Esophagus squamous epithelium (tissue), 5 donors: ENCODE measurements around the gene SRPX. TPM values are rescaled to one million over a fixed set of nuclear protein-coding genes. Genes with fewer than 3 reads are reported as not detected.

Experiments
- DNase-seq: peaks from one replicate; lab custom pipeline; 2025; lab: John Stamatoyannopoulos, UW
- H3K27ac ChIP-seq, 4 donors: fragments of 200-600 bp; sonication (generic); one replicate each; pipeline ENCODE4 v1.5.1; 2016 to 2019; ENCODE audit warnings: mild to moderate bottlenecking in 1 of 4
- H3K27me3 ChIP-seq, 4 donors: fragments of 200-600 bp; sonication (generic); 1 replicate in 3 of 4; 2 replicates in 1 of 4; pipeline versions ENCODE4 v1.5.1 to v1.6.0; 2017 to 2021; ENCODE audit warnings: antibody characterized with exemption in 1 of 4
- H3K36me3 ChIP-seq, 3 donors: fragments of 200-600 bp; sonication (generic); one replicate each; pipeline ENCODE4 v1.5.1; 2016 to 2019
- H3K4me1 ChIP-seq, 3 donors: fragments of 200-600 bp; sonication (generic); one replicate each; pipeline ENCODE4 v1.5.1; 2017 to 2019
- H3K4me3 ChIP-seq, 4 donors: fragments of 200-600 bp; sonication (generic); 1 replicate in 3 of 4; 2 replicates in 1 of 4; pipeline ENCODE4 v1.5.1; 2016 to 2019; ENCODE audit warnings: mild to moderate bottlenecking in 2 of 4, moderate library complexity in 1 of 4
- H3K9me3 ChIP-seq, 3 donors: fragments of 200-600 bp; sonication (generic); one replicate each; pipeline ENCODE4 v1.5.1; 2016 to 2019
- CTCF ChIP-seq, 6 experiments: fragments of 450-650 bp in 4 of 6; fragments of 200-600 bp in 2 of 6; sonication (generic) in 2 of 6; IDR thresholded peaks; one replicate each; pipeline ENCODE4 v1.5.1; 2016 to 2019; ENCODE audit warnings: antibody characterized with exemption in 6 of 6, mild to moderate bottlenecking in 4 of 6, moderate library complexity in 4 of 6
- POLR2A ChIP-seq, 4 donors: fragments of 450-650 bp; IDR thresholded peaks; one replicate each; pipeline ENCODE4 v1.6.1; 2017; ENCODE audit warnings: antibody characterized with exemption in 4 of 4, mild to moderate bottlenecking in 4 of 4, moderate library complexity in 3 of 4
- WGBS, 2 donors: methylation state at CpG; one replicate each; pipeline ENCODE4 v1.1.5; 2018; 5-methylcytosine and 5-hydroxymethylcytosine counted together
- intact Hi-C: fragments of 100-400 bp; cut with DNase I; formaldehyde crosslinking; loops from one replicate; pipeline ENCODE4 v1.15.0; 2022
- total RNA-seq, 4 donors: library from RNA; depleted of rRNA; stranded (reverse); fragments of >200 nt; gene quantifications; one replicate each; pipeline ENCODE4 v1.1.0, GENCODE V29; 2016
- donor health status: DM: yes; HTN: yes; CAD: no.

Gene SRPX
- total RNA-seq, 4 donors from 2014 or later: 0.99 to 88.1 (median 16.0) TPM

GRCh38 chrX:38256019-38256418 is 35.3 kb upstream of the SRPX start:
- H3K27me3 ChIP-seq: no peaks in the 10 kb centered on the region
- no peak for DNase-seq
- WGBS, 2 donors: 84 to 94% methylated on average over 6 to 7 of the region's 30 CpGs
- TF ChIP-seq CTCF (IDR thresholded peaks at IDR 0.05) (no peak), POLR2A (IDR thresholded peaks at IDR 0.05) (no peak)
- H3K27ac ChIP-seq: no peak overlapping the region
- H3K4me3 ChIP-seq: no peak overlapping the region
- intact Hi-C loops: no loop called here
- H3K9me3 ChIP-seq: no peaks in the 10 kb centered on the region
- H3K4me1 ChIP-seq: no peaks in the 10 kb centered on the region
- H3K36me3 ChIP-seq: no peaks in the 10 kb centered on the region

GRCh38 chrX:38249965-38250364 is 29.3 kb upstream of the SRPX start:
- DNase-seq: no peak
- no peak for TF ChIP-seq POLR2A (IDR thresholded peaks at IDR 0.05)
- TF ChIP-seq CTCF (IDR thresholded peaks at IDR 0.05): no peak
- Histone ChIP-seq H3K27me3 (no peaks in the 10 kb centered on the region), H3K36me3 (no peaks in the 10 kb centered on the region), H3K4me3 (no peak overlapping the region), H3K9me3 (no peaks in the 10 kb centered on the region), H3K27ac (no peak overlapping the region), H3K4me1 (no peaks in the 10 kb centered on the region)
- 22 to 36% methylated on average over 2 of the region's 2 CpGs for WGBS, 2 donors
- intact Hi-C loops: no loop called here

- Histone ChIP-seq H3K27ac (no peak overlapping the region), H3K9me3 (no peaks in the 10 kb centered on the region), H3K27me3 (no peaks in the 10 kb centered on the region), H3K4me3 (no peak overlapping the region), H3K36me3 (no peaks in the 10 kb centered on the region), H3K4me1 (no peaks in the 10 kb centered on the region)
- intact Hi-C loops: no loop called here
- TF ChIP-seq CTCF (IDR thresholded peaks at IDR 0.05) (no peak), POLR2A (IDR thresholded peaks at IDR 0.05) (no peak)
- 90 to 95% methylated on average over 2 of the region's 2 CpGs for WGBS, 2 donors
- DNase-seq: no peak
Measured at GRCh38 chrX:38247051-38247450, 26.4 kb upstream of the SRPX start.

GRCh38 chrX:38240541-38240940 is 19.9 kb upstream of the SRPX start:
- no peaks in the 10 kb centered on the region for H3K27me3 ChIP-seq
- 56 to 67% methylated on average over 2 of the region's 2 CpGs for WGBS, 2 donors
- no peak for TF ChIP-seq POLR2A (IDR thresholded peaks at IDR 0.05)
- TF ChIP-seq CTCF (IDR thresholded peaks at IDR 0.05): no peak
- no peak for DNase-seq
- H3K4me3 ChIP-seq: no peak overlapping the region
- no peaks in the 10 kb centered on the region for H3K9me3 ChIP-seq
- intact Hi-C loops: no loop called here
- H3K27ac ChIP-seq: no peak overlapping the region
- H3K36me3 ChIP-seq: no peaks in the 10 kb centered on the region
- no peaks in the 10 kb centered on the region for H3K4me1 ChIP-seq

DNA sequence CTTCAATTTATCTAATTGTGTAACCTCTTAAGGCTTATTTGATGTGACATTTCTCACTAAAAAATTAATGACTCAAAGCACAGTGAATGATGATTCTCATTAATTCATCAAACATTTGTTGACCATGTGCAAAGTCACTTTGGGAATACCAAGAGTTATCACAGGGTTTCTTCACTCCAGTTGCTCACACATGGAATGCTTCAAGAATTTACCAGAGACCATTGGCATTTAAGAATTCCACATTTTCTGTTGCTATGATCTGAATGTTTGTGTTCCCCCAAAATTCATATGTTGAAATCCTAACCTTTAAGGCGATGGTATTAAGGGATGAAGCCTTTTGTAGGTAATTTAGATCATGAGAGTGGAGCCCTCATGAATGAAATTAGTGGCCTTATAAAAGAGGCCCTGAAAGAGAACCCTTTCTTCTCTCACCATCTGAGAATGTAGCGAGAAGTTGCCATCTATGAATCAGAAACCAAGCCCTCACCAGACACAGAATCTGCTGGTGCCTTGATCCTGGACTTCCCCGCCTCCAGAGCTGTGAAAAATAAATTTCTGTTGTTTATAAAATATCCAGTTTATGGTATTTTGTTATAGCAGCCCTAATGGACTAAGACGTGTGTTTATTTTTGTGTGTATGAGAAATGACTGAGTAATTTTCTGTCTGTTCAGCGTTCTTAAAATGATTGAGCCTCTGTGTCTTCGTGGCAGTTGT is 16.4 kb upstream of the SRPX start:
- no peak overlapping the region for H3K4me3 ChIP-seq
- WGBS, 2 donors: 68 to 90% methylated on average over 5 to 6 of the region's 6 CpGs
- H3K9me3 ChIP-seq: no peaks in the 10 kb centered on the region
- H3K36me3 ChIP-seq: no peaks in the 10 kb centered on the region
- no peak for DNase-seq
- no peak overlapping the region for H3K27ac ChIP-seq
- TF ChIP-seq POLR2A (IDR thresholded peaks at IDR 0.05) (no peak), CTCF (IDR thresholded peaks at IDR 0.05) (no peak)
- no peaks in the 10 kb centered on the region for H3K4me1 ChIP-seq
- intact Hi-C loops: no loop called here
- no peaks in the 10 kb centered on the region for H3K27me3 ChIP-seq
